ENCODE results near the gene DDTL. TPM values are rescaled to one million over a fixed set of nuclear protein-coding genes. Genes with fewer than 3 reads are reported as not detected.

The DDTL gene
- total RNA-seq, 1 experiment from 2014 or later = not detected

DNA sequence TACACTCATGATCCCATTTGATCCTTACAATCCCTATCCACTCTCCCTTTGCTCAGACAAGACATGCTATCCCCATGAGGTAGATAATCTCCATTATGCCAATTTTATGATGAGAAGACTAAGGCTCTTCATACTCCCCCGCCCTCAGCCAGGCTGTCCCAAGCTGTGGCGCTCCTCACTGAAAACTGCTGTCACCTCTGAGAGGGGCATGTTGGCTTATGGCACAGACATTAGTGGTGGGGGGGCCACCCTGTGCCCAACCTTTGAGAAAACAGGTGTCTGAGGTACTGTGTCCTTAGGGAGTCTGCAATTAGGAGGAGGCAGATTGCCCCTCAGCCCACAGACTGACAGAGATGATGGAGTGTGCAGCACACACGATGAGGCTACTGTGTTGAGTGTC lies 2.4 kb downstream of the DDTL start:
- POLR2A ChIA-PET = no interaction called here
- H3K4me3 ChIP-seq (ENCODE audit: low read depth in 2 of 2, low read length in 2 of 2) = no peak overlapping the region

DNA sequence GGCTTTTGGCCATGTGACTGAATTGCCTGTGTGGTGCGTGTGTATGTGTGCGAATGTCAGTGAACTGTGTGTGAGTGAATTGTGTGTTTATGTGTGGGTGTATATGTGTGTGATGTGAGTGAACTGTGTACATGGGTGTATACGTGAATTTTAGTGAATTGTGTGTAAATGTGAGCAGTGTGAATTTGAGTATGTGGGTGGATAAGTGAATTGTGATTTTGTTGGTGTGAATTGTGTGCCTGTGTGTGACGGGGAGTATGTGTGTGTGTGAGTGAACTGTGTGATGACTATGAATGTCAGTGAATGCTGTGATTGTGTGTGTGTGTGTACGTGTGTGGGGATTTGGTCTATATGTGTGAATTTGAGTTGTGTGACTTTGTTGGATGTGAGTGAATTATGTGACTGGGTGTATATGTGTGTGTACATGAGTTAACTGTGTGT lies 3.5 kb downstream of the DDTL start:
- Histone ChIP-seq H3K27me3 (ENCODE audit: control insufficient read depth, insufficient read depth, low read length) (no peaks in the 10 kb centered on the region), H3K4me3 (ENCODE audit: low read depth in 2 of 2, low read length in 2 of 2) (no peak overlapping the region), H3K36me3 (ENCODE audit: control insufficient read depth, insufficient read depth, low read length) (no peaks in the 10 kb centered on the region), H3K27ac (ENCODE audit: low read length) (no peak overlapping the region), H3K9me3 (ENCODE audit: control insufficient read depth, insufficient read depth, low read depth, low read length) (no peaks in the 10 kb centered on the region), H3K4me1 (ENCODE audit: control insufficient read depth, insufficient read depth, low read length) (no peaks in the 10 kb centered on the region)
- intact Hi-C loops (cut with micrococcal nuclease; ENCODE audit: unreplicated experiment) (no loop called here), in situ Hi-C loops (cut with HindIII; ENCODE audit: low pct_unique_long_range_greater_than_20kb, low sequenced_read_pairs) (no loop called here)
- POLR2A ChIA-PET = no interaction called here
- DNase-seq (ENCODE audit: low read depth, low spot score) (no peak), ATAC-seq (no peak)
- BruUV-seq (replicated peaks) = no TSS peak
- CTCF ChIA-PET = no interaction called here
- TF ChIP-seq POLR2AphosphoS5 (IDR thresholded peaks at IDR 0.05; ENCODE audit: low read depth, low read length) = no peak
- no peak for TF ChIP-seq SIN3A (IDR thresholded peaks at IDR 0.05; ENCODE audit: borderline replicate concordance, insufficient read depth, low read depth, low read length)
- no peak for TF ChIP-seq REST (IDR thresholded peaks at IDR 0.05; ENCODE audit: insufficient read depth in 1 of 2, low read depth in 2 of 2, low read length in 1 of 2)
- TF ChIP-seq CTCF (IDR thresholded peaks at IDR 0.05) = no peak
- no peak for TF ChIP-seq TCF7L2 (IDR thresholded peaks at IDR 0.05; ENCODE audit: low read depth, low read length)

More for the DNA sequence above, 2.4 kb downstream of the DDTL start:
- no peak for DNase-seq (ENCODE audit: low read depth, low spot score)
- in situ Hi-C loops (cut with HindIII; ENCODE audit: low pct_unique_long_range_greater_than_20kb, low sequenced_read_pairs) = no loop called here
- Histone ChIP-seq H3K4me1 (ENCODE audit: control insufficient read depth, insufficient read depth, low read length) (no peaks in the 10 kb centered on the region), H3K27me3 (ENCODE audit: control insufficient read depth, insufficient read depth, low read length) (no peaks in the 10 kb centered on the region), H3K36me3 (ENCODE audit: control insufficient read depth, insufficient read depth, low read length) (no peaks in the 10 kb centered on the region), H3K9me3 (ENCODE audit: control insufficient read depth, insufficient read depth, low read depth, low read length) (no peaks in the 10 kb centered on the region), H3K27ac (ENCODE audit: low read length) (no peak overlapping the region)
- CTCF ChIA-PET = no interaction called here
- BruUV-seq (replicated peaks) = no TSS peak
- ATAC-seq = no peak
- intact Hi-C loops (cut with micrococcal nuclease; ENCODE audit: unreplicated experiment) = no loop called here
- TF ChIP-seq TCF7L2 (IDR thresholded peaks at IDR 0.05; ENCODE audit: low read depth, low read length) (no peak), POLR2AphosphoS5 (IDR thresholded peaks at IDR 0.05; ENCODE audit: low read depth, low read length) (no peak), REST (IDR thresholded peaks at IDR 0.05; ENCODE audit: insufficient read depth in 1 of 2, low read depth in 2 of 2, low read length in 1 of 2) (no peak), CTCF (IDR thresholded peaks at IDR 0.05) (no peak), SIN3A (IDR thresholded peaks at IDR 0.05; ENCODE audit: borderline replicate concordance, insufficient read depth, low read depth, low read length) (no peak)

All from Panc1 (cell line).